Heart left ventricle (tissue), 13 donors: ENCODE data around the gene SYNPO2.

Source experiments
- CTCF ChIP-seq, 12 donors: fragments of 200-600 bp; sonication (generic) in 4 of 12; IDR thresholded peaks; one replicate each; pipeline versions ENCODE4 v1.5.0 to v1.8.0; 2018 to 2022; ENCODE audit warnings: antibody characterized with exemption in 12 of 12, mild to moderate bottlenecking in 5 of 12
- POLR2A ChIP-seq, 2 donors: fragments of 450-650 bp; IDR thresholded peaks; one replicate each; pipeline ENCODE4 v1.6.1; 2017; ENCODE audit warnings: antibody characterized with exemption in 2 of 2, mild to moderate bottlenecking in 2 of 2, moderate library complexity in 2 of 2
- donor health status: ischemic (EF 13 %, LVEDD 7.1; RV severe dilation, severe dysfunction).
- donor health status: DM: no; HTN: yes; CAD: no.
- donor health status: DM: no; HTN: no; CAD: no.
- donor health status: ischemic (EF 25% LVEDD 6.9; RV normal size, moderate dysfunction).
- donor health status: ischemic (EF 25% LVEDD 5.7; RV mildly dilated, moderate dysfunction).
- donor health status: ischemic (EF 35%, LVEDD 5.7; RV mildly dilated, moderate dysfunction).
- donor health status: nonischemic (EF 11% LVEDD 7.7; RV severe dilation, severe dysfunction).
- donor health status: DM: yes; HTN: yes; CAD: no.
- donor health status: PGD.
- donor health status: ischemic (EF 29% LVEDD 5.4; RV normal size, mild dysfunction).
- donor health status: nonischemic (EF 23%, LVEDD 6.1; RV moderate dilation, normal function).

GRCh38 chr4:118947095-118947494 is 58.4 kb downstream of the SYNPO2 start:
- TF ChIP-seq POLR2A (IDR thresholded peaks at IDR 0.05) (no peak), CTCF (IDR thresholded peaks at IDR 0.05) (no peak)
